Heart left ventricle (tissue), 16 donors: ENCODE data around the gene TTC24. TPM values are rescaled to one million over a fixed set of nuclear protein-coding genes. Genes with fewer than 3 reads are reported as not detected.
A peak's percentile ranks its signal among the peaks of the same experiment; 100 is the strongest.

Experiments
- ATAC-seq, 4 donors: fragments of 200-7000 bp; cut with Tn5 transposase; one replicate each; pipeline ENCODE4 v1.9.1; 2020 to 2022; ENCODE audit warnings: moderate library complexity in 4 of 4, mild to moderate bottlenecking in 3 of 4, moderate number of reproducible peaks in 1 of 4
- DNase-seq, 5 donors: peaks; one replicate each; pipeline ENCODE4 v3.0.0-alpha.2; 2020
- H3K27ac ChIP-seq, 12 donors: fragments of 200-600 bp; sonication (generic) in 4 of 12; one replicate each; pipeline versions ENCODE4 v1.5.0 to v1.8.0; 2016 to 2022; ENCODE audit warnings: mild to moderate bottlenecking in 2 of 12
- H3K27me3 ChIP-seq, 9 donors: fragments of 200-600 bp; sonication (generic) in 2 of 9; one replicate each; pipeline versions ENCODE4 v1.5.1 to v1.8.0; 2016 to 2022; ENCODE audit warnings: mild to moderate bottlenecking in 3 of 9
- H3K36me3 ChIP-seq, 9 donors: fragments of 200-600 bp; sonication (generic) in 2 of 9; one replicate each; pipeline versions ENCODE4 v1.5.0 to v1.8.0; 2018 to 2022; ENCODE audit warnings: mild to moderate bottlenecking in 2 of 9
- H3K4me1 ChIP-seq, 12 donors: fragments of 200-600 bp; sonication (generic) in 4 of 12; one replicate each; pipeline versions ENCODE4 v1.5.0 to v1.8.0; 2016 to 2022; ENCODE audit warnings: mild to moderate bottlenecking in 3 of 12
- H3K4me3 ChIP-seq, 12 donors: fragments of 200-600 bp; sonication (generic) in 4 of 12; one replicate each; pipeline versions ENCODE4 v1.5.0 to v1.8.0; 2017 to 2022; ENCODE audit warnings: mild to moderate bottlenecking in 9 of 12, moderate library complexity in 4 of 12
- H3K9me3 ChIP-seq, 12 donors: fragments of 200-600 bp; sonication (generic) in 4 of 12; one replicate each; pipeline versions ENCODE4 v1.5.0 to v1.8.0; 2016 to 2022; ENCODE audit warnings: mild to moderate bottlenecking in 1 of 12
- POLR2A ChIP-seq, 2 donors: fragments of 450-650 bp; IDR thresholded peaks; one replicate each; pipeline ENCODE4 v1.6.1; 2017; ENCODE audit warnings: antibody characterized with exemption in 2 of 2, mild to moderate bottlenecking in 2 of 2, moderate library complexity in 2 of 2
- WGBS, 4 donors: extraction: QIAGEN DNeasy Blood & Tissue Kit in 2 of 4; methylation state at CpG; one replicate each; pipeline versions ENCODE4 v1.1.5 to v1.1.7; 2013 to 2018; 5-methylcytosine and 5-hydroxymethylcytosine counted together
- intact Hi-C, 10 donors: fragments of 100-400 bp; cut with DNase I; formaldehyde crosslinking; loops; one replicate each; pipeline versions ENCODE4 v1.11.1 to v1.14.2; 2022
- polyA plus RNA-seq, 2 donors: library from polyadenylated mRNA; stranded (reverse); fragments of 200-250 nt; gene quantifications; one replicate each; pipeline ENCODE4 v1.2.3, GENCODE V29; 2013
- total RNA-seq, 9 donors: library from RNA; depleted of rRNA in 2 of 9; stranded (reverse); fragments of >200 nt in 2 of 9; fragmentation: NEBNext Ultra II Directional in 3 of 9; extraction: Animal tissue kit (Norgen Biotek cat#: 25700) in 3 of 9; gene quantifications; one replicate each; pipeline versions ENCODE4 v1.1.0 to v1.2.4, GENCODE V29; 2016 to 2023
- TF ChIP-seq, protein P1 (sequence below), 12 donors: fragments of 200-600 bp; sonication (generic) in 4 of 12; IDR thresholded peaks; one replicate each; pipeline versions ENCODE4 v1.5.0 to v1.8.0; 2018 to 2022; ENCODE audit warnings: antibody characterized with exemption in 12 of 12, mild to moderate bottlenecking in 5 of 12
- donor health status: ischemic (EF 13 %, LVEDD 7.1; RV severe dilation, severe dysfunction).
- donor health status: healthy with polysubstance abuse.
- donor health status: DM: no; HTN: yes; CAD: no.
- donor health status: DM: no; HTN: no; CAD: no.
- donor health status: ischemic (EF 25% LVEDD 6.9; RV normal size, moderate dysfunction).
- donor health status: ischemic (EF 25% LVEDD 5.7; RV mildly dilated, moderate dysfunction).
- donor health status: healthy.
- donor health status: DM: yes; HTN: yes; CAD: no.
- donor health status: ischemic (EF 35%, LVEDD 5.7; RV mildly dilated, moderate dysfunction).
- donor health status: nonischemic (EF 11% LVEDD 7.7; RV severe dilation, severe dysfunction).
- donor health status: DM: yes; HTN: yes; CAD: no.
- donor health status: PGD.
- donor health status: ischemic (EF 29% LVEDD 5.4; RV normal size, mild dysfunction).
- donor health status: nonischemic (EF 23%, LVEDD 6.1; RV moderate dilation, normal function).

The TTC24 gene
- total and polyA plus RNA-seq, 11 donors = 0.19 TPM; not detected in 10

DNA sequence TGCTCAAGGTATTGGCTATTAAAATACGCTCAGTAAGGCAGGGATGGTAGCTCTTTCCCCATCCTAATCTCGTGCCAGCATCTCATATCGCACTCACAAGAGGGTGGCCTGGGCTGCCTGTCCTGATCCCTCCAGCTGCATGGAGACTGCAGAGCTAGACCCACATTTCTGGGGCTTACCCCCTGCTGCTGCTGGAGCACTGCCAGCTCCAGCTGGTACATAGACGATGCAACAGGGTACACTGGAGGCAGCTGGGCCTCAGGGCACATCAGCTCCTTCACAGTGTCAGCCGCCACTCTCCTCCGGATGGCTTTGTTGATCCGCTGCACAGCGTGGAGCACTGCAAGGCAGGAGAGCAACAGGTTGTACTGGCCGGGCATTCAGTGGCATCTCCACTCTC is 23.2 kb upstream of the TTC24 start:
- H3K36me3 ChIP-seq = no peaks in the 10 kb centered on the region
- H3K27me3 ChIP-seq = no peaks in the 10 kb centered on the region
- ATAC-seq = no peak
- intact Hi-C loops = no loop called here
- no peak for TF ChIP-seq POLR2A (IDR thresholded peaks at IDR 0.05)
- TF ChIP-seq, protein P1, sequence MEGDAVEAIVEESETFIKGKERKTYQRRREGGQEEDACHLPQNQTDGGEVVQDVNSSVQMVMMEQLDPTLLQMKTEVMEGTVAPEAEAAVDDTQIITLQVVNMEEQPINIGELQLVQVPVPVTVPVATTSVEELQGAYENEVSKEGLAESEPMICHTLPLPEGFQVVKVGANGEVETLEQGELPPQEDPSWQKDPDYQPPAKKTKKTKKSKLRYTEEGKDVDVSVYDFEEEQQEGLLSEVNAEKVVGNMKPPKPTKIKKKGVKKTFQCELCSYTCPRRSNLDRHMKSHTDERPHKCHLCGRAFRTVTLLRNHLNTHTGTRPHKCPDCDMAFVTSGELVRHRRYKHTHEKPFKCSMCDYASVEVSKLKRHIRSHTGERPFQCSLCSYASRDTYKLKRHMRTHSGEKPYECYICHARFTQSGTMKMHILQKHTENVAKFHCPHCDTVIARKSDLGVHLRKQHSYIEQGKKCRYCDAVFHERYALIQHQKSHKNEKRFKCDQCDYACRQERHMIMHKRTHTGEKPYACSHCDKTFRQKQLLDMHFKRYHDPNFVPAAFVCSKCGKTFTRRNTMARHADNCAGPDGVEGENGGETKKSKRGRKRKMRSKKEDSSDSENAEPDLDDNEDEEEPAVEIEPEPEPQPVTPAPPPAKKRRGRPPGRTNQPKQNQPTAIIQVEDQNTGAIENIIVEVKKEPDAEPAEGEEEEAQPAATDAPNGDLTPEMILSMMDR (IDR thresholded peaks at IDR 0.05) = no peak
- no peak overlapping the region for H3K27ac ChIP-seq
- 83 to 85% (median 85%) methylated on average over 9 of the region's 9 CpGs for WGBS, 4 donors
- H3K9me3 ChIP-seq = no peaks in the 10 kb centered on the region
- no peak overlapping the region for H3K4me3 ChIP-seq
- no peak for DNase-seq
- H3K4me1 ChIP-seq = peaks cover 0 to 28% (median 0%) of the 10 kb centered on the region in 12 donors

DNA sequence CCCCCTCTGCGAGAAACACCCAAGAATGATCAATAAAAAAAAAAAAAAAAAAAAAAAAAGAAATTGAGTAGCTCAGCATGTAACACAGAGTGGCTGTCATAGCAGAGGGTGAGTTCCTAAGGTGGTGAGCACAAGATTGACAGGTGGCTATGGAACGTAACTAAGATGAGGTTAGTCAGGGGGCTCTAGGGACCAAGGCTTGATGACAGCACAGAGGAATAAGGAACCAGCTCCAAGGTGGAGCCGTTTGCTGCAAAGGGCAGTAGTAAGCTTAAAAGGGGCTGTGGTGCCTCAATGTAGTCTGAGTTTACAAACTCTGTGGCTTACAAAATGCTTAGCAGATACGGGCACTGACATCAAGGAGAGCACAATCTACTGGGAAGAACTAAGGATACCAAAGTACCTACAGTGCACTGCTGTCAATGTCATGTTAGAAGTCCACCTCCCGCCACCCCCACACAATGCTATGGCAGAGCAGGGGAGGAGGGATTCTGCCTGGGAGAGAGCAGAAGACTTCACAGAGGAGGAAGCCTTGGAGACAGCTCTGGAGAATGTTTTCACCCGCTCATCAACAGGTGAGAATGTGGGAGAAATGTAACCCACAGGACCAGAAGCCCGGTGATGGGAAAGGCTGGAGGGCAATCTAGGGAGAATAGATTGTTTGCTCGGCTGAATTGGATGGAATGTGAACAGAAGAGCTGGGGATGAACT is 20.3 kb upstream of the TTC24 start:
- TF ChIP-seq, protein P1 (IDR thresholded peaks at IDR 0.05) = no peak
- TF ChIP-seq POLR2A (IDR thresholded peaks at IDR 0.05) = no peak
- H3K4me1 ChIP-seq = peaks cover 0 to 6% (median 0%) of the 10 kb centered on the region in 12 donors
- no peaks in the 10 kb centered on the region for H3K9me3 ChIP-seq
- ATAC-seq = no peak
- no peak for DNase-seq
- no peak overlapping the region for H3K4me3 ChIP-seq
- intact Hi-C loops = no loop called here
- WGBS, 4 donors = 81 to 87% (median 82%) methylated on average over 6 to 7 of the region's 8 CpGs
- no peak overlapping the region for H3K27ac ChIP-seq
- H3K27me3 ChIP-seq = no peaks in the 10 kb centered on the region
- H3K36me3 ChIP-seq = no peaks in the 10 kb centered on the region

DNA sequence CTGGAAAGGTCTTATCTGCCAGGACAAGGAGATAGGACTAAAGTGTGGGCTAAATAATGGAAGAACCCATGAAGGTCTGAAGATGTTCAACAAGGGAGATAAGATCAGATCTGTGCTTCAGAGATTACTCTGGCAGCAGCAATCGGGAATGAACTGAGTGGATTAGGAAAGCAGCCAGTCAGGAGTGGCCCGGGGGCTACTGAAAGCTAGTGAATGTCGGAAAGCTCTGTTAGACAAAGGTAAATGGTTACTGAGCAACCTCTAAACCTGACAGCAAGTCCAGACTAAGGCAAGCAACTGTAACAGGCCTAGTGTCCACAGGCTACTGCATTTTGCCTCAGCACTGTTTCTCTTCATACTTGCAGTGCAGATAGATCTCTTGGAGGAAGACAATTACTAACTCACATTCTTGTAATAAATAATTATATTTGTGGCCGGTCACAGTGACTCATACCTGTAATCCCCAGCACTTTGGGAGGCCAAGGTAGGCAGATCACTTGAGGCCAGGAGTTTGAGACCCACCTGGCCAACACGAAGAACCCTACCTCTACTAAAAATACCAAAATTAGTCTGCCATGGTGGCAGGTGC is 19.6 kb upstream of the TTC24 start:
- H3K27me3 ChIP-seq = no peaks in the 10 kb centered on the region
- peaks cover 0 to 4% (median 0%) of the 10 kb centered on the region in 12 donors for H3K4me1 ChIP-seq
- DNase-seq (no peak), ATAC-seq (no peak)
- no peaks in the 10 kb centered on the region for H3K9me3 ChIP-seq
- WGBS, 4 donors = 73 to 77% (median 75%) methylated on average over 5 of the region's 5 CpGs
- H3K36me3 ChIP-seq = no peaks in the 10 kb centered on the region
- intact Hi-C loops = loop anchor here in 1 of 10 donors (10.0 kb wide), 1 partner anchor 45 kb away; no protein-coding TSS in a partner anchor
- H3K4me3 ChIP-seq = no peak overlapping the region
- TF ChIP-seq POLR2A (IDR thresholded peaks at IDR 0.05) = no peak
- TF ChIP-seq, protein P1 (IDR thresholded peaks at IDR 0.05) = no peak
- H3K27ac ChIP-seq = no peak overlapping the region

DNA sequence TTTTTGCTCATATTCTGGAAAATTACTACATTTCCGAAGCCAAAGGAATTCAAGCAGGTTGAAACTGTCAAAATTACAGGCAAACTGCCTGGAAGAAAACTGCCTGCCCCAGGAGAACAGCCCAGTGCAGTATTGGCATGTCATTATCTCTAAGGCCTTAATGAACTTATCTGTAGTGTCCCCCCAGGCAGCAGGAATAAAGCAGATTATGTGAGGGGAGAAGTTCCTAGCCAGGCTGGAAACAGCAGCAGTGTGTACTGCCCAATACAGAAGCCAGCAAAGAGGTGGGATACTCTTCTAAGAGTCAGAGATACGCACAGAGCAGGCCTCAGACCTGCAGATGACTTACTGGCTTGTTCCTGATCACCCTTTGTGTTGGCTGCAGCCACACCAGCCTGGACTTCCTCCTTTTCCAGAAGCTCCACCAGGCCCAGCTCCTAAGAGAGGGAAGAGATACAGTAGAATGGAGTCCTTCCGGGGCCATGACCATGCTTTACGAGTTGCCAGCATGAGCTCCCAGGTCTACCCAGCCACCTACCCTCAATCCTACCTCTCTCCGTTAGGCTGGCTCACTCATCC is 18.8 kb upstream of the TTC24 start:
- Histone ChIP-seq H3K4me3 (no peak overlapping the region), H3K27me3 (no peaks in the 10 kb centered on the region), H3K9me3 (no peaks in the 10 kb centered on the region), H3K27ac (no peak overlapping the region), H3K4me1 (peaks cover 0 to 4% (median 0%) of the 10 kb centered on the region in 12 donors), H3K36me3 (no peaks in the 10 kb centered on the region)
- intact Hi-C loops = loop anchor here in 1 of 10 donors (10.0 kb wide), 1 partner anchor 46 kb away; no protein-coding TSS in a partner anchor
- ATAC-seq (peak in 2 of 4 donors; percentile 42 to 55), DNase-seq (peak in 1 of 5 donors; percentile 34)
- WGBS, 4 donors = 67 to 73% (median 71%) methylated on average over 5 of the region's 5 CpGs
- TF ChIP-seq, protein P1 (IDR thresholded peaks at IDR 0.05) = no peak
- no peak for TF ChIP-seq POLR2A (IDR thresholded peaks at IDR 0.05)
